Measurements from ENCODE around the gene GCFC2.
"Not testable (repeated sequence)": the region's sequence is repeated elsewhere in the genome, so short reads cannot be mapped to it uniquely, and the experiment has no call there.

Gene GCFC2

DNA sequence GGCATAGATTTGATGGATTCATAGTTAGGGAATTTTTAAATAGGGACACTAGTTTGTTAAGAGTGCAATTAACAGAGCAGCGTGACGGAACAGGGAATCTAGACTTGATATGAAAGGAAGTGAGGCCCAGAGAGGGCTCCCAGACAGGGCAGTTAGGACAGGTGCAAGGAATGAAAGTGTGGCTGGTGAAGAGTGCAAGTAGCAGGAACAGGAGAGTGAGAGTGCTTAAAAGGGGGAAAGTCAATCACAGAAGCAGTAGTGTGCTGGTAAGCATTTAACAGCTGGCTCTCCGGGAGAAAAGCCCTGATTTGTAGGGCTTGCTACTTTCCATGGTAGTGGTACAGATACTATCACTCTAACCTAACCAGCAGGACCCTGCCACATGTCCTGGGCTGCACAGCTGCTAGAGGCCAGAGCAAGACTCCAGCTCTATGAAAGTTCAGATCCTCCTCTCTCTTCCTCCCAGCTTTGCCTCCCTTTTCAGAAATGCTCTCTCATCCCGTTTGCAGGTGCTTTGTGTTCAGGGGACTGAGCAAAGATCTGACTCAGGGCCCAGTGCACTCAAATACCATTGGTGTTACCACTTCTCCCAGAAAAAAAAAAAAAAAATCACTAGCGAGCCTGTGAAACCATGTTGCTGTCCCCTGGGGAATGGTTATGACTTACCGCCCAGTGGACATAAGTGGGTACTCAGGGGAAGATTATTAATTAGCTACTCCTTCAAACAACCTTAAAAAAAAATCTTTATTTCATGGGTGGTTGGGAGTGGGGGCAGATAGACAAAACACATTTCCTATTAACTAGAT is 18.1 kb upstream of the GCFC2 start:
- H3K4me3 ChIP-seq (ENCODE audit: low read length), result no peak overlapping the region
- no peak for TF ChIP-seq CTCF (conservative IDR thresholded peaks at IDR 0.05; ENCODE audit: low read depth, low read length)

DNA sequence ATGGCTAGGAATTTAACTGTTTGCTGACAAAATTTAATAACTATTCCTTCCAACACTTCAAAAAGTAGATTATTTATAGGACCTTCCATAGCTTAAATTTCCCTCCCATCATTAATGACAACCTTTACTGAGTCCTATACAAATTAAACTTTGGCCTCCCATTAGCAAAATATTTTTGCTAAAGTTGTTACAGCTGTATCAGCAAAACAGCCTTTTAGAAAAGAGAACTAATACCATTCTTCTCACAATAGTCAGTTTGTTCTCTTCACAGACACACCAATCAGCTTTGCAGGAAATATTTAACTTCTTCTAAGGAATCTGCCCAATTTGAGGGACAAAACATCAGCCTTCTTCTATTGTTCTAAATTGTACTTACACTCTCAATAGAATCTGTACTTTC is 12.0 kb upstream of the GCFC2 start:
- DNase-seq (ENCODE audit: low read depth), result no peak
- no peak for TF ChIP-seq CTCF (conservative IDR thresholded peaks at IDR 0.05; ENCODE audit: low read depth, low read length)
- no peak overlapping the region for H3K4me3 ChIP-seq (ENCODE audit: low read length)

More for the DNA sequence above, 18.1 kb upstream of the GCFC2 start:
- no peak for DNase-seq (ENCODE audit: low read depth)

DNA sequence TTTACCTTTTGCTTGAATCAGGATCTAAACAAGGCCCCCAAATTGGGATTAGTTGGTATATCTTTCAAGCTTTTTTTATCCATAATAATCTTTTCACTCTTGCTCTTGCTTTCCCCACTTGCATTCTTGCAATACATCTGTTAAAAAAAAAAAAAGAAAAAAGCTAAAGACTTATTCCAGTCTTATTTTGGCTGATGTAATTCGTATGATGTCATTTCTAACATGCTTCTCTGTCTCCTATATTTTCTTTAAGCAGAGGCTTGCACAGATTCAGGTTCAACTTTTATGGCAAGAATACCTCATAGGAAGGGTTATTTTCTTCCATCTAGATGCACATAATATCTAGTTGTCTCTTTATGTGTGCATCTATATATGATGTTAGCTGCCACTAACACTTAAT is 9.8 kb upstream of the GCFC2 start:
- DNase-seq (ENCODE audit: low read depth), result no peak
- H3K4me3 ChIP-seq (ENCODE audit: low read length), result no peak overlapping the region
- TF ChIP-seq CTCF (conservative IDR thresholded peaks at IDR 0.05; ENCODE audit: low read depth, low read length), result no peak

- DNase-seq (ENCODE audit: low read depth), result no peak
- H3K4me3 ChIP-seq (ENCODE audit: low read length), result no peak overlapping the region
- TF ChIP-seq CTCF (conservative IDR thresholded peaks at IDR 0.05; ENCODE audit: low read depth, low read length), result no peak
Measured at GRCh38 chr2:75719616-75720015, 8.9 kb upstream of the GCFC2 start.

- H3K4me3 ChIP-seq (ENCODE audit: low read length), result no peak overlapping the region
- peak; percentile 30 for TF ChIP-seq CTCF (conservative IDR thresholded peaks at IDR 0.05; ENCODE audit: low read depth, low read length)
- DNase-seq (ENCODE audit: low read depth), result no peak
Measured at GRCh38 chr2:75716406-75716805, 5.7 kb upstream of the GCFC2 start.

DNA sequence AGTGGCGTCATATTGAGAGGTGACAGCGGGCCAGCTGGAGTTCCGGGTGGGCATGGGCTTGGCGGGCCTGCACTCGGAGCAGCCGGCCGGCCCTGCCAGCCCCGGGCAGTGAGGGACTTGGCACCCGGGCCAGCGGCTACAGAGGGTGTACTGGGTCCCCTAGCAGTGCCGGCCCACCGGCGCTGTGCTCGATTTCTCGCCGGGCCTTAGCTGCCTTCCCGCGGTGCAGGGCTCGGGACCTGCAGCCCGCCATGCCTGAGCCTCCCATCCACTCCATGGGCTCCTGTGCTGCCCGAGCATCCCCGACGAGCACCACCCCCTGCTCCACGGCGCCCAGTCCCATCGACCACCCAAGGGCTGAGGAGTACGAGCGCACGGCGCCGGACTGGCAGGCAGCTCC is 875 bp upstream of the GCFC2 start:
- not testable (repeated sequence) for H3K4me3 ChIP-seq (ENCODE audit: low read length); DNase-seq (ENCODE audit: low read depth)

DNA sequence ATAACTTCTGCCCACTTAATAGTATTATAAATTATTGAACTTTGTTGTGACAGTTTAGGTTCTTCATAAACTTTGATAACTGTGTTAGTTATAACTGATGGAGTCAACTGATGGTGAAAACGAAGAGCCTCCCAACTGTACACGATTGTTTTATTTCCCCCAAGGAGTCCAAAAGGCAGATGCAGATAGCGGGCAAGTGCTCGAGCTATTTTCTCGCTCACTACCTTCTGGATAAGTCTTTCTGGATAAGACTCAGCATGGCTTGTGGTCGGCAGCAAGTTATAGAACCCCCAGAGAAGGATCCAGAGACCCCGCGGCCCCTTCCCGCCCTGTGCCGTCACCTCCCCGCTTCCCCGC is 517 bp downstream of the GCFC2 start:
- H3K4me3 ChIP-seq (ENCODE audit: low read length), result peak overlapping the region; percentile 71
- no peak for DNase-seq (ENCODE audit: low read depth)
- no peak for TF ChIP-seq CTCF (conservative IDR thresholded peaks at IDR 0.05; ENCODE audit: low read depth, low read length)
